Measurements from ENCODE around the gene TBC1D7.

Gene TBC1D7

DNA sequence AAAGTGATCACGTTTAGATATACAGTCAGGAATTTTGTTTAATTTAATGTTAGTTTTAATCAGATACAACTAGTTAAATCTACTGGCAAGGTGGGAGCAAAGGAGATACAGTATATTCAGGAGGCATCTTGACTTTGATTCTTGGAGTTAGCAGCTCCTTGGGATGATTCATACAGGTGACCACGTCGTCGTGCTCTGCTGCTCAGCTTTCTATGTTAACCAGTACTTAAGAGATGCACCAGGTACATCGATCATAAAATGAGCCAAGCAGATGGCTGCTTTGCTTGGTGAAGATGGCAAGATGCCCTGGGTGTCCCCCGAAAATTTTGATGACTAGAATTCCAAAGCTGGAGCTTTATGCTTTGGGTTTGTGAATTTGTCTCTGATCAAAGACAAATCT lies 64.7 kb downstream of the TBC1D7 start:
- no peak for DNase-seq

DNA sequence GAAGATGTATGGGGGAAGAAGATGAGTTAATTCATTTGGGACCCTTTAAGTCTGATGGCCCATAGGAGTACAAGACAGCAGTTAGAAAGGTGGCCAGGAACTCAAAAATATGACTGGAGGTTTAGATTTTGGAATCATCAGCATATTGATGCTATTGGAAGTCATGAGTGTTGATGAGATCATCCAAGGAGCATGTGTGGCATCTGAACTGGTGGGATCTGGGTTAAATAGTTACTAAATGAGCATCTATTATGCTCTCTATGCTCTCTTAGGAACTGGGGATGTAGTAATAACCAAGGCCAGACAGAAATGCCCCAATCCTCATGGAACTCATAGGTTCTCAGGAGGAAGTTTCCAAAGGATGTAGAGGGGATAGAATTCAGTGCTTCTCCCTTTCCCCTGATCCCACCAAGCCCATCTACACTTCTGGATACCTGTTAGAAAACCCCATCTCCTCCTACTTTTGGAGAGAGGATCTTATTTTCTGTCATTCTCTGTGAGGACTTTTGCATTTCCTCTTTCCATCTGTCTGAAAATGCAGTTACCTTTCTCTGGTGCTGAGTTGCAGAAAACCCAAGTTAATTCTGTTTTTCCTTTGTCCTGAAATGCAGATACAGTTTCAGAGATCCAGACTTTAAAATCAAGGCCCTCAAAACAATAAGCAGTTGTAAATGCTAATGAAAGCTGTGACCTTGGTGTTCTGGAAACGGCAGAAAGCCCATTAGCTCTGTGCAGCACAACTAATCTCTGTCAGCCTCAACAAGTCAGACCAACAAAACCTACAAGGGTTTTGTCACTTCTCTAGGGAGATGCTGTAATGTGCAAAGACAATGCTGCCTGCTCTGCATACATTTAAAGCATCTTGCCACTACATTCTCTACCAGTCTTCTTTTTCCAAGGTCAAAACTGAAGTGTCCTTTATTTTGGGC lies 65.8 kb downstream of the TBC1D7 start:
- DNase-seq = no peak

DNA sequence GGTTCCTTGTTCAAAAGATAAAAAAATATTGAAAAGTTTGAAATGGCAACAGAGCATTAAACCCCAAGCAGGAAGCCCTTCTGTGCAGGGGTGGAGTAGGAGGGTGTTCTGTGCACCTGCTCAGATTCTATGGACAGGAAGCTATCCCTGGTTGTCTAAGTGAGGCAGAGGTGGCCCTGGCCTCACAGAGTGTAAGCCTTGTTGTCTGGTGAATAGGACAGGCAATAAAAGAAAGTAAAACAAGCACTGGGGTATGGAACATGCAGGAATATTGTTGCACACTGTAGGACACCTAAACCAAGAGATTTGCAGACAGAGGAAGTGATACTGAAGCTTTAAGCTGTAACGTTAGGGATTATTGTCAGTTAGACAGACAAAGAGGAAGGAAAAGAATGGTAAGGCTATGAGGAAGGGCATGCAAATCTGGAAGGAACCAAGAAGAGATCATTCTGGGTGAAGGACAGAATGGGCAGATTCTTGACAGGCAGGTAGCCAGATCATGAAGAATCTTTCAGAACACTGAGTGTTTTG lies 66.8 kb downstream of the TBC1D7 start:
- DNase-seq = no peak

DNA sequence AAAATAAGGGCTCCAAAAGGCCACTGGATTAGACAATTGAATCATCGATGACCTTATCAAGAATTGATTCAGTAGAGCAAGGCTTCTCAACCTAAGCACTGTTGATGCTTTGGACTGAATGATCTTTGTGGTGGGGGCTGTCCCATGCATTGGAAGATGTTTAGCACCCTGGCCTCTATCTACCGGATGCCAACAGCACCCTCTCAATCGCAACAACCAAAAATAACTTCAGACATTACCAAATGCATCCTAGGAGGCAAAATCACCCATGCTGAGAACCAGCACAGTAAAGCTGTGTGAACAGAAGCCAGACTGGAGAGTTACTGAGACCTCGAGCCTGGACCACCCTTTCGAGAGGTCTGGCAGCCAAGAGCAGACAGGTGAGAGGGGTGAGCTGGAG lies 67.5 kb downstream of the TBC1D7 start:
- no peak for DNase-seq

DNA sequence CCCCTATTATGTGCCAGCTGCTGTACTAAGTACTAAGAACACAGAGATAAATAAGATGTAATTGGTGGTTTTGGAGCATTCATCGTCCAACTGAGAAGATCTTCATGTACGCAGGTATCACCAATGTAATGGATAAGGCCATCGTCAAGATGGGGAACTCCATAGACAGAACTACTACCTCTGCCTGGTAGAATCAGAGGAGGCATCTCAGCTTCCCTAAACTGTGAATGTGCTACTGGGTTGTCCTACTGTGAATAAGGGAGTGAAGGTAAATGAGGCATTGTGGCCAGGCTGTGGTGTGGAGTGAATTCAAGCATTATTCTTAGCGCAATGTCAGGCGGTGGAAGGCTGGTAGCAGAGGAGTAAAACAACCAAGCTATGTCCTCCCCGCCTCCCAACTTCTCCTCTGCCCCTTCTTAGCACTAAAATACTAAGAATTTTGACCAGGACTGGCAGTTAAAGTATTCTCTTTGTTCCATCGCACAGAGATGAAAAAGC lies 68.2 kb downstream of the TBC1D7 start:
- no peak for DNase-seq

DNA sequence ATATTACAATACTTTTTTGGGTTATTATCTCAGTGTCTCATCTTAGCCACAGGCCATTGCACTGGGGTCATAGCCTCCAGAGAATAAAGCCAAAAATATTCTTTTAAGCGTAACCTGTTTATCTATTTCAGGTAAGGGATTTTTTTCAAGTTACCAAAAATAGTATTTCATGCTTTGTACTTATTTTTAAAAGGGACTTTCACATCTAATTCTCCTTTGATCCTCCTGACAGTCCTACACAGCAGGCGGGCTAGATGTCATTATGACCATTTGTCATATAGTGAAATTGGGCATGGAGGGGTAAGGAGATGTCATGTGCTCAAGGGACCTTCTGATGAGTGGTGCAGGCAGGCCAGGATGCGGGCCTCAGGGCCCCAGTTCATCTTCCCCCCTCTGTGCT lies 68.9 kb downstream of the TBC1D7 start:
- no peak for DNase-seq

DNA sequence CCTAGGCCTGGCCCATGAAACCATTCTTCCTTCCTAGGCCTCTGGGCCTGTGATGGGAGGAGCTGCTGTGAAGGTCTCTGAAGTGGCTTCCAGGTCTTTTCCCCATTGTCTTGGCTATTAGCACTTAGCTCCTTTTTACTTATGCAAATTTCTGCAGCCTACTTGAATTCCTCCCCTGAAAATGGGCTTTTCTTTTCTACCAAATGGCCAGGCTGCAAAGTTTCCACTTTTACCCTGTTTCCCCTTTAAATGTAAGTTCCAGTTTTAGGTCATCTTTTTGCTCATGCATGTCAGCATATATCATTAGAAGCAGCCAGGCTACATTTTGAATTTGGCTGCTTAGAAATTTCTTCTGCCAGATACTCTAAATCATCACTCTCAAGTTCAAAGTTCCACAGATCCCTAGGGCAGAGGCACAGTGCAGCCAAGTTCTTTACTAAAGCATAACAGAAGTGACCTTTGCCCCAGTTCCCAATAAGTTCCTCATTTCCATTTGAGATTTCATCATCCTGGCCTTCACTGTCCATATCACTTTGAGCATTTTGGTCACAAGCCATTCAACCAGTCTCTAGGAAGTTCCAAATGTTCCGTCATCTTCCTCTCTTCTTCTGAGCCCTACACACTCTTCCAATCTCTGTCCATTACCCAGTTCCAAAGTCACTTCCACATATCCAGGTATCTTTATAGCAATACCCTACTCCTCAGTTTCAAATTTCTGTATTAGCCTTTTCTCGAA lies 71.9 kb downstream of the TBC1D7 start:
- DNase-seq = no peak
